ENCODE results near the gene ZCCHC8. TPM values are rescaled to one million over a fixed set of nuclear protein-coding genes. Genes with fewer than 3 reads are reported as not detected.

The ZCCHC8 gene
- total and polyA plus RNA-seq, 2 donors (not counting 3 experiments of a cell fraction or from before 2014, with no cell fraction given), result 10.0 to 24.4 TPM

DNA sequence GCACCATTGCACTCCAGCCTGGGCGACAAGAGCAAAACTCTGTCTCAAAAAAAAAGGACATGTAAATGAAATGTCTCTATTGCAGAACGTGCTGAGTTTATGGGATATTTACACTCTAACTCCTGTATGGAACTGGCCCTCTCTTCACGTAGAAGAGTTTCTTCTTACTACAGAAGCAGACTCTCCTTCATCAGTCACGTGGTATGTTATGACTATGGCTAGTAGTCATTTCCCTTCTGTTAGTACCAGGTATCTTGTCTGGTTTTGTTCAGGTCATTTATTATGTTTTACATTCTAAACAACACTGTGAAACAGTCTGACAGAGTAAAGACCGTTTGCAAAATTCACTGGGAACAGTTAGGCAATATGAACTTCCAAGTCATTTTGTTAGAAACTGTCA lies 46.6 kb upstream of the ZCCHC8 start:
- H3K9me3 ChIP-seq (replicated peaks; ENCODE audit: control insufficient read depth, insufficient read depth, low read length), result no peaks in the 10 kb centered on the region
- TF ChIP-seq POLR2AphosphoS5 (IDR thresholded peaks at IDR 0.05; ENCODE audit: insufficient read depth, low read depth, low read length) (no peak), EZH2 (IDR thresholded peaks at IDR 0.05; ENCODE audit: borderline replicate concordance, low read depth, low read length, severe bottlenecking) (no peak), FOS (IDR thresholded peaks at IDR 0.05; ENCODE audit: borderline replicate concordance, insufficient read depth, low read length) (no peak), MYC (IDR thresholded peaks at IDR 0.05; ENCODE audit: low read depth, low read length) (no peak), POLR2A (IDR thresholded peaks at IDR 0.05; ENCODE audit: low read depth, low read length) (no peak), JUN (IDR thresholded peaks at IDR 0.05; ENCODE audit: borderline replicate concordance, insufficient read depth, insufficient read length, low read depth) (no peak)
- TF ChIP-seq, protein P1, sequence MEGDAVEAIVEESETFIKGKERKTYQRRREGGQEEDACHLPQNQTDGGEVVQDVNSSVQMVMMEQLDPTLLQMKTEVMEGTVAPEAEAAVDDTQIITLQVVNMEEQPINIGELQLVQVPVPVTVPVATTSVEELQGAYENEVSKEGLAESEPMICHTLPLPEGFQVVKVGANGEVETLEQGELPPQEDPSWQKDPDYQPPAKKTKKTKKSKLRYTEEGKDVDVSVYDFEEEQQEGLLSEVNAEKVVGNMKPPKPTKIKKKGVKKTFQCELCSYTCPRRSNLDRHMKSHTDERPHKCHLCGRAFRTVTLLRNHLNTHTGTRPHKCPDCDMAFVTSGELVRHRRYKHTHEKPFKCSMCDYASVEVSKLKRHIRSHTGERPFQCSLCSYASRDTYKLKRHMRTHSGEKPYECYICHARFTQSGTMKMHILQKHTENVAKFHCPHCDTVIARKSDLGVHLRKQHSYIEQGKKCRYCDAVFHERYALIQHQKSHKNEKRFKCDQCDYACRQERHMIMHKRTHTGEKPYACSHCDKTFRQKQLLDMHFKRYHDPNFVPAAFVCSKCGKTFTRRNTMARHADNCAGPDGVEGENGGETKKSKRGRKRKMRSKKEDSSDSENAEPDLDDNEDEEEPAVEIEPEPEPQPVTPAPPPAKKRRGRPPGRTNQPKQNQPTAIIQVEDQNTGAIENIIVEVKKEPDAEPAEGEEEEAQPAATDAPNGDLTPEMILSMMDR (IDR thresholded peaks at IDR 0.05; ENCODE audit: extremely low read depth in 1 of 2, insufficient read depth in 1 of 2, low read depth in 1 of 2, low read length in 2 of 2), result no peak
- TF ChIP-seq, protein P2, sequence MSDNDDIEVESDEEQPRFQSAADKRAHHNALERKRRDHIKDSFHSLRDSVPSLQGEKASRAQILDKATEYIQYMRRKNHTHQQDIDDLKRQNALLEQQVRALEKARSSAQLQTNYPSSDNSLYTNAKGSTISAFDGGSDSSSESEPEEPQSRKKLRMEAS (IDR thresholded peaks at IDR 0.05; ENCODE audit: insufficient read depth, insufficient read length), result no peak
- no peak overlapping the region for H3K27ac ChIP-seq (ENCODE audit: insufficient read depth, low read depth, low read length)
- H3K4me1 ChIP-seq (ENCODE audit: control insufficient read depth, extremely low read depth, insufficient read depth, low read length), result no peaks in the 10 kb centered on the region
- no peak overlapping the region for H3K4me2 ChIP-seq (ENCODE audit: insufficient read depth, low read length)
- intact Hi-C loops (cut with micrococcal nuclease) (no loop called here), dilution Hi-C loops (cut with MboI; ENCODE audit: extremely low pct_ligation_motif_present, low sequenced_read_pairs) (no loop called here)
- no peaks in the 10 kb centered on the region for H3K27me3 ChIP-seq (ENCODE audit: control insufficient read depth in 2 of 2, insufficient read depth in 2 of 2, low read length in 2 of 2)
- FAIRE-seq (no peak), DNase-seq (ENCODE audit: low read depth, low spot score) (no peak)
- ChIA-PET CTCF (interaction anchor here (4.2 kb wide), 1 partner anchor 9 kb away, joined by 19 read pairs; no protein-coding TSS in a partner anchor), POLR2A (no interaction called here)
- peaks cover 2 to 13% of the 10 kb centered on the region in 2 experiments for H3K36me3 ChIP-seq (ENCODE audit: control insufficient read depth in 2 of 2, extremely low read depth in 1 of 2, insufficient read depth in 2 of 2, low read length in 2 of 2)
- H3K4me3 ChIP-seq (replicated peaks in 1 of 3; ENCODE audit: insufficient read depth in 1 of 3, low read depth in 1 of 3, low read length in 3 of 3), result no peak overlapping the region
- H2AFZ ChIP-seq (ENCODE audit: low read depth, low read length), result no peak overlapping the region
- H3K9me1 ChIP-seq (replicated peaks; ENCODE audit: control insufficient read depth, extremely low read depth, insufficient read depth, low read length), result no peaks in the 10 kb centered on the region
- BruUV-seq (replicated peaks), result no TSS peak
- H3K79me2 ChIP-seq (ENCODE audit: control insufficient read depth, insufficient read depth, low read length), result no peaks in the 10 kb centered on the region
- no peaks in the 10 kb centered on the region for H4K20me1 ChIP-seq (replicated peaks; ENCODE audit: control insufficient read depth, extremely low read depth, insufficient read depth, low read length)
- no peak overlapping the region for H3K9ac ChIP-seq (replicated peaks; ENCODE audit: extremely low read depth, insufficient read depth, low read length)
